ENCODE data around the gene ISG20L2.
"Not testable (repeated sequence)": the region's sequence is repeated elsewhere in the genome, so short reads cannot be mapped to it uniquely, and the experiment has no call there.

Gene ISG20L2, protein sequence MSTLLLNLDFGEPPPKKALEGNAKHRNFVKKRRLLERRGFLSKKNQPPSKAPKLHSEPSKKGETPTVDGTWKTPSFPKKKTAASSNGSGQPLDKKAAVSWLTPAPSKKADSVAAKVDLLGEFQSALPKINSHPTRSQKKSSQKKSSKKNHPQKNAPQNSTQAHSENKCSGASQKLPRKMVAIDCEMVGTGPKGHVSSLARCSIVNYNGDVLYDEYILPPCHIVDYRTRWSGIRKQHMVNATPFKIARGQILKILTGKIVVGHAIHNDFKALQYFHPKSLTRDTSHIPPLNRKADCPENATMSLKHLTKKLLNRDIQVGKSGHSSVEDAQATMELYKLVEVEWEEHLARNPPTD

DNA sequence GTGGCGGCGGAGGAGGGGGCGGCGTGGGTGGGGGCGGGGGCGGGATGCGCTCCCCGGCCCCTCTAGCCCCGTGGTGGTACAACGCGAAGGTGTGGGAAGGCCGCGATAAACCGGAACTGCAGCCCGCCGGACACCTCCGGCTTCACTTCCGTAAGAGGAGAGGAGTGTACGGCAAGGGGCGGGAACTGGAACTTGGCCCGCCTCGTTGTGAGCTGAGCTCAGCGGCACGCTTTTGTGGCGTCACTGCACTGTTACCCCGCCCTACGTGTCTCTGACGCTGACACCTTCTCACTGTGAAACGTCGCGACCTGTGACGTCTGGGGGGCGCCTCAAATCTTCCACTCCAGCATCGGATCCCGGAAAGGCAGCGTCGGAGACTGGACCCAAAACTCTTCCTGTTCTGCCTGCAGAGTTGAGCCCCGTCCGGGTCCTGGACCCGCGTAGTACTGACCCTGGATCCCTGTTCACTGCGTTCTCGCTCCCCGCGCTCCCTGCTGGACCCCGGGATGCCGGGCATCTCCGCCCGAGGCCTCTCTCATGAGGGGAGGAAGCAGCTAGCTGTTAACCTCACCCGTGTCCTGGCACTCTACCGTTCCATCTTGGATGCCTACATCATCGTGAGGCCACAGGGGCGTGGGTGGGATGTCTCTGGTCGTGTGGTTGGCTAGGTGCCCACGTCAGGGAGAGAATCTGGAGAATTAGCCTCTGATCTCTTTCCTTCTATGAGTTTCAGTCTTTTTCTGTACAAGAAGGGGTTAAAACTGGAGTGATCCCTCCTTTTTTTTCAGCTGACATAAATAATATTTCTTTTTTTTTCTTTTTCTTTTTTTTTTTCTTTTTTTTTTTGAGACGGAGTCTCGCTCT lies at the start of gene ISG20L2:
Gene ISG20L2, minus strand, starts transcription at position 168 of the 864 bp plus-strand sequence. CDS start 1,114 bp downstream, outside the sequence.
- DNase-seq (ENCODE audit: low read depth in 1 of 2, low spot score in 1 of 2) = peak; percentile 83 to 85

DNA sequence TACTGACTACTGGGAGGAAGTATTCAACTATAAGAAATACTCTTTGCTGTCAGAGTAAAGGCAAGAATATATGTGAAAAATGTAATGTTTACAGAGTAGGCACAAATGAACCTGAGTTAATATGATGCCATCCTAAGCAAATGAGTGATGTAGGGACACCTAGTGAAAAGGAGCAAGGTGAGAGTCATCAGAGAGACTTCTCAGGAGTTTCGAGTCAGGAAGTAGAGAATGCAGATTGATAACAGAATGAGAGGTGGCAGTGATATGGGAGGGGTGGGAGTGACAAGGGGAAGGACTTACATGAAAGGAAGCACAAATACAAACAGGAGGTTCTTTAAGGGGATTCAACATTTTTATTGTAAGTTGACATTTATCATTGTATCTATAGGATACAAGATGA lies 49.0 kb upstream of the ISG20L2 start:
- no peak for DNase-seq (ENCODE audit: low read depth in 1 of 2, low spot score in 1 of 2)

DNA sequence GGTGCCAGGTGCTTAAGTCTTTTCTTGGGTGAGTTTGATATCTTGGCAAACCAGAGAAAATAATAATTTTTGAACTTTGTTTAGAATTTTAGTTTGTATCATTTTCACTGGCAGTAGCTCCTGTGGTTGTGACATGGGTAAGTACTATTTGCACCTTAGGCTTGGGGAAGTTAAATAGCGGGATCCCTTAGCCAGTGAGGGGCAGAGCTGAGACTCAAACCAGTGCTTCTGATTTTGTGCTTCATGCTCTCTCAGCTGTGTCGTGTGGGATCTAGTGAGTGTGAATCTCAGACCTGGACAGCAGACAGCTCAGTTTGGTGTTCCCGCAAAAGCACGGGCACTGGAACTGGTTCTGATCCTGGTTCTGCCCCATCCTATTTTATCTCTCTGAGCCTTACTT lies 48.4 kb upstream of the ISG20L2 start:
- no peak for DNase-seq (ENCODE audit: low read depth in 1 of 2, low spot score in 1 of 2)

DNA sequence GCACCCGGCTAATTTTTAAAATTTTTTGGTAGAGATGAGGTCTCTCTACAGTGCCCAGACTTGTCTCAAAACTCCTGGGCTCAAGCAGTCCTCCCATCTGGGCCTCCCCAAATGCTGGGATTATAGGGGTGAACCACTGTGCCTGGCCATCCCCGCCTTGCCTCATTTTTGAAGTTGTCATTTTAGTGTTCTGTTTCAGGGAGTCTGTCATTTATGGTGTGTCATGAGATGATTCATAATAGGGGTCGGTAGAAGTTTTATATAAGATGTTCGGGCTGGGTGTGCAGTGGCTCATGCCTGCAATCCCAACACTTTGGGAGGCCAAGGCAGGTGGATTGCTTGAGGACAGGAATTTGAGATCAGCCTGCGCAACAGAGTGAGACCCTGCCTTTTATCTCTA lies 47.2 kb upstream of the ISG20L2 start:
- no peak for DNase-seq (ENCODE audit: low read depth in 1 of 2, low spot score in 1 of 2)

GRCh38 chr1:156773607-156774006 lies 45.0 kb upstream of the ISG20L2 start:
- DNase-seq (ENCODE audit: low read depth in 1 of 2, low spot score in 1 of 2) = no peak

GRCh38 chr1:156772728-156773497 lies 44.3 kb upstream of the ISG20L2 start:
- DNase-seq (ENCODE audit: low read depth in 1 of 2, low spot score in 1 of 2) = no peak

DNA sequence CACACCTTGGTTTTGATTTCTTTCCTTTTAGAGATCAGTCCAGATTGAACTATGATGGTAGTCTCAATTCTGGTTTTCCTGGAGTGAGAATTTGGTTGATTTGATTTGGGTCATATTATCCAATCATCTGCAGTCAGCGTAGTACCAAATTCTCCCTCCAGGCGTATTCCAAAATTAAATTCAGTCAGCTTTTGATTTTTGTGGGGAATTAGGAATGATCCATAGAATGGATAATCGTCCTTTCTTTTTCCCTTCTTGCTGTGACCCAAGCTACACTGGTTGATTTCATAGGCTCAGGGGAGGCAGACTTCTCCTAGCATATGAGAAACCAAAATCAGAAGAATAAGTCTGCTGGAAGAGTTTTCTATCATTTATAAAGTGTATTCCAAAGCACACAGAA lies 43.7 kb upstream of the ISG20L2 start:
- no peak for DNase-seq (ENCODE audit: low read depth in 1 of 2, low spot score in 1 of 2)

GRCh38 chr1:156768610-156769295 lies 40.2 kb upstream of the ISG20L2 start:
- DNase-seq (ENCODE audit: low read depth in 1 of 2, low spot score in 1 of 2) = no peak

DNA sequence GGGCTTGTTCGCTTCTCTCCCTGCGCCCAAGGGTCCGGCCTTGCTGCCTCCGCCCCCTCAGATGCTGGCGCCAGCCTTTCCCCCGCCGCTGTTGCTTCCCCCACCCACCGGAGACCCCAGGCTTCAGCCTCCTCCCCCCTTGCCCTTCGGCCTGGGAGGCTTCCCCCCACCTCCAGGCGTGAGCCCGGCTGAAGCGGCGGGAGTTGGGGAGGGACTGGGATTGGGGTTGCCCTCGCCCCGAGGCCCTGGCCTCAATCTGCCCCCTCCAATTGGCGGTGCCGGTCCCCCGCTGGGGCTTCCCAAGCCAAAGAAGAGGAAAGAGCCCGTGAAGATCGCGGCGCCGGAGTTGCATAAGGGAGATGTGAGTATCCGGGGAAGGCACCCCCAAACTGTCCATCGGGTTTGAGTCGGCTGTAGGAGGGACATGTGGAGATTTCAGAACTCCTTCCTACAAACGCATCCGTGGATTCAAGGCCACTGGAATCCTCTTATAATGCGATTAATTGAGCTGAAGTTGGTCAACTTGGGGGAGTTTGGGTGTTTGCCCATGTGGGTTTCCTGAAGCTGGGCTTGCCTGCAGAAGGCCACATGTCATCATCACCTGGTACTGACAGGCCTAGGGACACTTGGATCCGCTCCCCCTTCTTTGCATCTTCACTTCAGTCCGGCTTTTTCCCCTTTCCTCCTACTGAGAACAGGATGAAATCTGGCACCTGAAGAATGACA lies 39.5 kb upstream of the ISG20L2 start:
- no peak for DNase-seq (ENCODE audit: low read depth in 1 of 2, low spot score in 1 of 2)

DNA sequence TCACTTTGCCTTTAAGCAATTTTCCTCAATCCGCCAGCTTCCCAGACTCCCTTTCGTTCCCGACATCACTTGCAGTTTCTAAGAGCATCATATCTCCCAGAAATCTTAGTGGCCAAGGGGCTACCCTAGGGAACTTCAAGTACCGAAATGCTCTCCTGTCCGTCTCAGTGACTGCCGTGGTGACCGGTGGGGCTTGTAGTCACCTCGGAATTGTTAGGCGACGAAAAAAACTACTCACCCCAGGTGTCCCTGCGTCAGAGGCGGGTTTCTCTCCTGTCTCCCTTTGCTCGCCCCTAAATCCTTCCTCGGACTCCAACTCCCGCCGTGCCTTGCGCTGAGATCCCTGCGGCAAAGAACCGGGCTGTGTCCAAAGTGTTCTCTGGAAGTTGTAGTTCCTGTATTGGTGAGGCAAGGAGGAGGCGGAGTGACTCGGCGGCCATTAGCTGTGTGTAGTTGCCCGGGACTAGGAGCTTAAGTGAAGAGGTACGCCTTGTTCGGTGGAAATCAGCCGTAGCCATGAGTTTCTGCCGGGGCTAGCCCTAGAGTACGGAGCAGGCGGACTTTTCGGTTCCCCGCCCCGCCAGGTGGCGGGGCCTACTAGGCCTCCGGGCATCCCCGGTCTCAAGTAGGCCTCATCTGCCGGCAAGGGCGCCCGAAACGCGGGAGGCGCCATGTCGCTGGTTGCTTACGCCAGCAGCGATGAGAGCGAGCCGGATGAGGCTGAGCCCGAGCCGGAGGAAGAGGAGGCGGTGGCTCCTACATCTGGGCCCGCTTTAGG lies 38.7 kb upstream of the ISG20L2 start, which contains the start of gene PRCC:
Gene PRCC, plus strand, starts transcription at position 435 of the 778 bp plus-strand sequence. Its CDS starts 237 bp downstream, at position 672.
- DNase-seq (ENCODE audit: low read depth in 1 of 2, low spot score in 1 of 2) = peak; percentile 87 to 96

DNA sequence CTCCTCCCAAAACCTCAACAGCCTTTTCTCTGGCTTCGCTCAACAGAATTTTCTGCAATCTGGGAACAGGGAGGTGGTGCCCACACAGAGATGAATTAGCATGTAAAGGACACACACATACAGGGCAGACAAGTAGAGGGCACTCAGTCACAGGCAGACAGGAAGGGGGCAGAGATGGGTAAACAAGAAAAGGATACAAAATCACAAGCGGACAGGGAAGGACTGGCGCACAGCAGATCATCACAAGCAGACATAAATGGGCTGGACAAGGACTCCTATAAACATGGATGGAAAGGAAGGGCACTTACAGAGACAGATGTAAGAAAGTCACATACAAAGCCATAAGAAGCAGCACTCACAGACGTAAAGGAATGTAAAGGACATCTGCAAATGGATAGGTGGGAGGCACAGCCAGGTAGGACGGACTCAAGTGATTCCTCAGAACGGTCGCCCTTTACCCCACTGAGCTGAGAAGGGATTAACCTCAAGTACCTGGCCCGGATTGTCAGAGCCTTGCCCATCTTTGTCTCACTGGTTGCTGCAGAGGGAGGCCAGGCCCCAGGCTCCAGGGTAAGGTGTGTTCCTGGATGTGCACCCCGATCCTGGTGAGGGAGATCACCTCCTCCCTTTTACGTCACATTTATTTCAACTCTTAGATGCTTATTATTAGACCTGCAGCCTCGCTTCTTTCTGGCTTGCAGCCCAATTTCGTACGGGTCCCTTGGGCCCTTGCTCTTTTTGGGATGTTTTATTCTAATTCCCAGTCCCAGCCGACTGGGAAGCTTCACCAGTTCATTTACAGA lies 37.9 kb upstream of the ISG20L2 start:
- DNase-seq (ENCODE audit: low read depth in 1 of 2, low spot score in 1 of 2) = no peak

DNA sequence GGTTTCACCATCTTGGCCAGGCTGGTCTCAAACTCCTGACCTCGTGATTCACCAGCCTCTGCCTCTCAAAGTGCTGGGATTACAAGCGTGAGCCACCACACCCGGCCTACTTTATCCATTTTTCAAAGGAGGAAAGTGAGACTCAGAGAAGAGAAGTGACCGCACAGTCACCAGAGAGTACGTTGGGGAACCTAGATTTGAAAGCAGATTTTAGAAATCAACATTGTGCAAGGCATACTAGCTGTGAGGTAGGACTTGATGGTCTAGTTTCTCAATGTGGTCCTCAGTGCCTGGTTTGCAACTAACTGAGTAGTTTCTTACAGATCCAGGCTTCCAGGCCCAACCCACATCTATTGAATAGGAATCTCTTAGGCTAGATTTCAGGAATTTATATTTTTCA lies 37.1 kb upstream of the ISG20L2 start:
- no peak for DNase-seq (ENCODE audit: low read depth in 1 of 2, low spot score in 1 of 2)

DNA sequence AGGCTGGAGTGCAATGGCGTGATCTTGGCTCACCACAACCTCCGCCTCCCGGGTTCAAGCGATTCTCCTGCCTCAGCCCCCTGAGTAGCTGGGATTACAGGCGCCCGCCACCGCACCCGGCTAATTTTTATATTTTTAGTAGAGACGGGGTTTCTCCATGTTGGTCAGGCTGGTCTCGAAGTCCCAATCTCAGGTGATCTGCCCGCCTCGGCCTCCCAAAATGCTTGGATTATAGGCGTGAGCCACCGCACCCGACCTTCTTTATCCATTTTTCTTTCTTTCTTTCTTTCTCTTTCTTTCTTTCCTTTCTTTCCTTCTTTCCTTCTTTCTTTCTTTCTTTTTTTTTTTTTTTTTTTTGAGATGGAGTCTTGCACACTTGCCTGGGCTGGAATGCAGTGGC lies 36.6 kb upstream of the ISG20L2 start:
- DNase-seq (ENCODE audit: low read depth in 1 of 2, low spot score in 1 of 2) = not testable (repeated sequence)

DNA sequence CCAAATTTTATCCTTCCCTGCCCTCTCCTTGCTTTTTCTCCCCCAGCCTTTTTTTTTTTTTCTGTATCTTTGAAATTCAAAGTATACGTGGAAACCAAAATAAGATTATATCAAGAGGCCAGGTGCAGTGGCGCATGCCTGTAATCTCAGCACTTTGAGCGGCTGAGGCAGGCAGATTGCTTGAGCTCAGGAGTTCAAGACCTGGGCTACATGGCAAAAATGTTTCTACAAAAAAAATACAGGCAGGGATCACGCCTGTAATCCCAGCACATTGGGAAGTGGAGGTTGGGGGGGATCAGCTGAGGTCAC lies 32.2 kb upstream of the ISG20L2 start:
- no peak for DNase-seq (ENCODE audit: low read depth in 1 of 2, low spot score in 1 of 2)

DNA sequence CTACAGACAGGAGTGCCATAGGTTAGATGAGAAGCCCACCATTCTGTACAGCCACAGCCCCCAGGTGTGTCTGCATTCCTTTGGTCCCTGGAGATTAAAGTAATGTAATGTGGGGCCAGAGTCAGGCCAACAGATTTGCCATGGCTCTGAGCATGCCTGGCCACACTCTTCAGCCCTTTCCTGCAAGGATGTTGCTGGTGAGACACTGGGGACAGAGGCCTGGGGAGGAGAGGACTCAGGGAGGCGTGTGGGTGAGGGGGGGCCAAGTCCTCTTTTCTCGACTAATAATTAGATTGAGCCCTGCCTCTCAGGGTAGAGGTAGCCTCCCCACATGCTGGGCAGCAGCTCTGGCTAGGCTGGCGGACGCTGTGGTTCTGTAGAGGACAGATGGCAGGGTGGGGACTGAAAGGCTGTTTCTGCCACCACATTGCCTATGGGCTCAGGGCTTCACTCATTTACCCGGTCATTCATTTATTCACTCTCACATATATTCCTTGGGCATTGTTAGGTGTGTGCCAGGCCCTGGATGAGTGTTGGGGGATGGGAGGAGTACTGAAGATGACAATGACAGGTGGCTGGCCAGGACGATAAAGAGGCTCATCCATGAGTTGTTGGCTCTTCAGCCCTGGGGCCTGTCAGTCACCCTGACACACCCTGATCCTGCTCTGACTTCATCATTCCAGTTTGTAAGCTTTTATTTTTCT lies 31.7 kb upstream of the ISG20L2 start:
- no peak for DNase-seq (ENCODE audit: low read depth in 1 of 2, low spot score in 1 of 2)

- not testable (repeated sequence) for DNase-seq (ENCODE audit: low read depth in 1 of 2, low spot score in 1 of 2)
Observed at GRCh38 chr1:156757572-156758253, 29.1 kb upstream of the ISG20L2 start.

- DNase-seq (ENCODE audit: low read depth in 1 of 2, low spot score in 1 of 2) = no peak
Observed at GRCh38 chr1:156756355-156756754, 27.8 kb upstream of the ISG20L2 start.

Data from stimulated activated CD4-positive, alpha-beta T cell treated with anti-CD3 and anti-CD28 coated beads, Interleukin-15, amount 100 ng/mL, for 1 hour (primary cell).